AG04450 (cell line): ENCODE measurements around the gene BANF2. TPM values are rescaled to one million over a fixed set of nuclear protein-coding genes. Genes with fewer than 3 reads are reported as not detected.
A peak's percentile ranks its signal among the peaks of the same experiment; 100 is the strongest.

Source experiments
- CTCF ChIA-PET: fragments of 300-600, 350-600 bp; formaldehyde crosslinking; extraction: SDS; loops from one replicate; lab custom pipeline; 2022; ENCODE audit warnings: antibody characterized with exemption, inconsistent platforms; lab: Charles Lee
- POLR2A ChIA-PET: fragments of 350-600 bp; formaldehyde crosslinking; extraction: SDS; loops from one replicate; lab custom pipeline; 2021; ENCODE audit warnings: antibody characterized with exemption, inconsistent platforms; lab: Yijun Ruan, JAX
- DNase-seq: peaks from one replicate; pipeline ENCODE4 v3.0.0-alpha.2; 2011; ENCODE audit warnings: low read depth, low spot score
- H3K27ac ChIP-seq: one replicate; pipeline ENCODE4 v1.5.1; 2012; ENCODE audit warnings: low read depth, low read length, control low read depth
- H3K27me3 ChIP-seq: one replicate; pipeline ENCODE4 v1.6.0; 2012; ENCODE audit warnings: low read length; ENCODE audit not compliant: control insufficient read depth, insufficient read depth
- H3K4me3 ChIP-seq: 2 replicates; pipeline ENCODE4 v1.5.1; 2011; ENCODE audit warnings: mild to moderate bottlenecking, low read depth, low read length, control low read depth
- H3K9me3 ChIP-seq: 2 replicates; pipeline ENCODE4 v1.5.1; 2012; ENCODE audit warnings: low read length; ENCODE audit not compliant: control insufficient read depth, insufficient read depth
- polyA plus RNA-seq: library from polyadenylated mRNA; depleted of rRNA; stranded (reverse); fragments of >200 nt; gene quantifications from 2 replicates; pipeline ENCODE4 v1.2.3, GENCODE V29; 2011
- TF ChIP-seq, protein P1 (sequence below): IDR thresholded peaks from 2 replicates; pipeline ENCODE4 v1.5.1; 2011; ENCODE audit warnings: low read depth, low read length, control low read depth, inconsistent platforms

BANF2 gene
- polyA plus RNA-seq, 1 experiment = not detected

DNA sequence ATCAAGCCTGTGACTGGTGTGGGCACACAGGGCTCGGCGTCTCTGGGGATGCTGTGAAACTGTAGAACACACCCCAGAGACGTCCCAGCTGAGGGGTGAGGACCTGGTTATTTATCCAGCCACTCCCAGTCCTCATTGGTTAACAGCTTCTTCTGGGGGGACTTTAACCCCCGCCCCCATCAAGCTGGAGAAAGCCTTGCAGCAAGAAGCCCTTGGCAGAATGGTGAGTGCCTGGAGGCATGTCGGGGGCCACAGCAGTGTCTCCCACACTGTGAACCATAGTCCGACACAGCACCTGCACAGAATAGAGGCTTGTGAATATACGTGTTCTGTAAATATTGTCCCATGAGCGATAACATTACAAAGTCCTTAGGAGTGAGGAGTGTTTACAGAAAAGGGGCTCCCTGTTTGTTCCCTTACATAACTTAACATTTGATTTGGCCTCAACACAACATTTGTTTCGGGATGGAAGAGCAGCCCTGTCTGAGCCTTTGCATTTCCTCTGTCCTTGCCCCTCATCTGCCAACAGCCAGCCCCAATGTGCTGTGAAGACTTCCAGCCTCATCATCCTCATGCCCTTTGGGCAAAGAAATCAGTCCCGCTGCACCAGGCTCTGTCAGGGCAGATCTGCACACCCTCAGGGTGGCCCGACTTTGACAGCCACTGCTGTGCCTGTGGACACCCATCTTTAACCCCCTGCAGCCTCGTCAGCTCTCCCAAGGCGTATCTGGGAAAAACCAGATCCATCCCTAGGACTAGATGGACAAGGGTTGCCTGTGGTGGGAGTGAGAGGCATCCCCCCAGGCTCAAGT lies 15.5 kb upstream of the BANF2 start:
- ChIA-PET CTCF (interaction anchor here (0.6 to 3.1 kb wide), 2 partner anchors 165 to 214 kb away, joined by 4 to 20 read pairs; no protein-coding TSS in a partner anchor), POLR2A (interaction anchor here (0.6 kb wide), 1 partner anchor 179 kb away, joined by 3 read pairs; no protein-coding TSS in a partner anchor)
- Histone ChIP-seq H3K4me3 (no peak overlapping the region), H3K27me3 (peaks cover 5% of the 10 kb centered on the region), H3K9me3 (peaks cover 14% of the 10 kb centered on the region), H3K27ac (no peak overlapping the region)
- TF ChIP-seq, protein P1, sequence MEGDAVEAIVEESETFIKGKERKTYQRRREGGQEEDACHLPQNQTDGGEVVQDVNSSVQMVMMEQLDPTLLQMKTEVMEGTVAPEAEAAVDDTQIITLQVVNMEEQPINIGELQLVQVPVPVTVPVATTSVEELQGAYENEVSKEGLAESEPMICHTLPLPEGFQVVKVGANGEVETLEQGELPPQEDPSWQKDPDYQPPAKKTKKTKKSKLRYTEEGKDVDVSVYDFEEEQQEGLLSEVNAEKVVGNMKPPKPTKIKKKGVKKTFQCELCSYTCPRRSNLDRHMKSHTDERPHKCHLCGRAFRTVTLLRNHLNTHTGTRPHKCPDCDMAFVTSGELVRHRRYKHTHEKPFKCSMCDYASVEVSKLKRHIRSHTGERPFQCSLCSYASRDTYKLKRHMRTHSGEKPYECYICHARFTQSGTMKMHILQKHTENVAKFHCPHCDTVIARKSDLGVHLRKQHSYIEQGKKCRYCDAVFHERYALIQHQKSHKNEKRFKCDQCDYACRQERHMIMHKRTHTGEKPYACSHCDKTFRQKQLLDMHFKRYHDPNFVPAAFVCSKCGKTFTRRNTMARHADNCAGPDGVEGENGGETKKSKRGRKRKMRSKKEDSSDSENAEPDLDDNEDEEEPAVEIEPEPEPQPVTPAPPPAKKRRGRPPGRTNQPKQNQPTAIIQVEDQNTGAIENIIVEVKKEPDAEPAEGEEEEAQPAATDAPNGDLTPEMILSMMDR = no peak
- no peak for DNase-seq

DNA sequence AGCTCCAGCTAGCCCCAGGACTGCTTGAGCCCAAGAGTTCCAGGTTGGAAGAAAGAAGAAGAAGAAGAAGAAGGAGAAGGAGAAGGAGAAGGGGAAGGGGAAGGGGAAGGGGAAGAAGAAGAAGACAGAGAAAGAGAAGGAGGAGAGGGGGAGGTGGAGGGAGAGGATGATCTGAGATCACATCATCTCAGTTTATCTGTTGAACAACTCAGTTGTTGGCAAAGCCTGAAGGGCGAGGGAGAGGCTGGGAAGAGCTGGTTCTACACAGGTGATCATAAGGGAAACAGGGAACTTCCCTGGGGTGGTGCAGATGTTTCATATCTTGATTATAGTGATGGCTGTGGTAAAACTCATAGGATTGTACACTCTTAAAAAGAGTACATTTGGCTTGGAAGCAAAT lies 14.6 kb upstream of the BANF2 start:
- POLR2A ChIA-PET = interaction anchor here (0.6 kb wide), 1 partner anchor 180 kb away, joined by 3 read pairs; no protein-coding TSS in a partner anchor
- CTCF ChIA-PET = interaction anchor here (0.6 kb wide), 1 partner anchor 164 kb away, joined by 4 read pairs; no protein-coding TSS in a partner anchor
- no peak for DNase-seq
- H3K27me3 ChIP-seq = peaks cover 5% of the 10 kb centered on the region
- peaks cover 14% of the 10 kb centered on the region for H3K9me3 ChIP-seq
- H3K4me3 ChIP-seq = no peak overlapping the region
- TF ChIP-seq, protein P1 = no peak
- H3K27ac ChIP-seq = no peak overlapping the region

DNA sequence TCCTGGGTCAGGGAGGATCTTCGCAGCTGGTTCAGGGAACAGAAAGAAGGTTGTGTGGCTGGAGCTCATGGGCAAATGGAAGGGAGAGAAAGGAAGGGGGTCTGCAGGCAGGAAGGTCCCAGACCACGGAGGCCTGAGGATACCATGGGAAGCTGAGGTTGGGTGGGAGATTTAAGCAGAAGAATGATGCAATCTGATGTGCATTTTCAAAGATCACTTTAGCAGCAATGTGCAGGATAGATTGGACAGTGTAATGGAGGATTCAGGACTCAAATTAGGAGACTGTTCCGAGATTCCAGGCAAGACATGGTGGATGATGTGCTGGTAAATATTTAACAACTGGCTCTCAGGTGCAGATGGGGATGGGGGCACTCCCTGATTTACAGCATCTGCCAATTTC lies 12.0 kb upstream of the BANF2 start:
- H3K27ac ChIP-seq = no peak overlapping the region
- no peak overlapping the region for H3K4me3 ChIP-seq
- H3K9me3 ChIP-seq = peaks cover 14% of the 10 kb centered on the region
- H3K27me3 ChIP-seq = peaks cover 5% of the 10 kb centered on the region
- CTCF ChIA-PET = no interaction called here
- POLR2A ChIA-PET = no interaction called here
- DNase-seq = no peak
- TF ChIP-seq, protein P1 = no peak

DNA sequence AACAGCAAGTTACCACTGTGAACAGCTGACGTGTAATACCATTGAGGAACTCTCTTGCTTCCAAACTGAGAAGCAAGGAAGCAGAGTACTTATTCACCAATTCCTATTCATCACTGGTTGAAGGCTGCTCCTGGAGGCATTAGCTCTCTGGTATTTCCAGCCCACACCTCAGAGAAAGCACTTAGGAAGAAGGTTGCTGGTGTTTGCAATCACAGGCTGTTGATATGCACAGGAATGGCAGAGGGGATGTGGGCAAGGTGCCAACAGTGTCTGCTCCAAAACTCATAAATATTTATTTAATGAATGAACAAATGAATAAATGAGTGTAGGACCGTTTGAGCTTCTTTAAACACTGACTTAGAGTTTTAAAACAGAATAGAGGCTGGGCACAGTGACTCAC lies 10.8 kb upstream of the BANF2 start:
- TF ChIP-seq, protein P1 = no peak
- ChIA-PET CTCF (interaction anchor here (0.8 to 1.3 kb wide), 4 partner anchors 12 to 209 kb away, joined by 3 to 4 read pairs (median 4); no protein-coding TSS in a partner anchor), POLR2A (interaction anchor here (0.5 to 1.2 kb wide), 6 partner anchors 24 to 496 kb away, joined by 3 to 5 read pairs (median 4); no protein-coding TSS in a partner anchor)
- H3K27ac ChIP-seq = peak overlapping the region; percentile 61
- H3K9me3 ChIP-seq = peaks cover 14% of the 10 kb centered on the region
- H3K4me3 ChIP-seq = no peak overlapping the region
- peaks cover 5% of the 10 kb centered on the region for H3K27me3 ChIP-seq
- DNase-seq = peak; percentile 78

DNA sequence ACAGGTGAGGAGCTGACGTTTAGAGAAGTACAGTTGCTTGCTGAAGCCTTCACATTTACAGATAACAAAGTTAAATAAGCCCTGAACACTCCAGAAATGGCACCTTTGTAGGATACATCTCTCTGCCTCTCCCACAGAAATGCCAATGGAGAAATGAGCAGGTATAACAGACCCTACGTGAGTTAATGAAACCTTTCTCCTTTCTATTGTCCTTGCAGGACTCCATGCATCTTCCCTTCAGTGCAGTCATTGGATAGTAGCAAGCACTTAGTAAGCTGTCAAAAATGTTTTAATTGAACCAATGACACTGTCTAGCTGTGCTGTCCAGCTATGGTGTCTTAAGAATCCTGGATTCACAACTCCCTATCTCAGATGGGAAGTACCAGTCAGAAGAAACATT lies 9.6 kb upstream of the BANF2 start:
- CTCF ChIA-PET = interaction anchor here (0.9 to 1.1 kb wide), 2 partner anchors 10 to 205 kb away, joined by 3 read pairs; no protein-coding TSS in a partner anchor
- no peaks in the 10 kb centered on the region for H3K27me3 ChIP-seq

More for the DNA sequence above, 9.6 kb upstream of the BANF2 start:
- TF ChIP-seq, protein P1 = no peak
- H3K4me3 ChIP-seq = no peak overlapping the region
- no peak overlapping the region for H3K27ac ChIP-seq
- POLR2A ChIA-PET = no interaction called here
- H3K9me3 ChIP-seq = peaks cover 14% of the 10 kb centered on the region
- no peak for DNase-seq
